ENCODE data around the gene ULBP2.
"Not testable (repeated sequence)": the region's sequence is repeated elsewhere in the genome, so short reads cannot be mapped to it uniquely, and the experiment has no call there.

Gene ULBP2

DNA sequence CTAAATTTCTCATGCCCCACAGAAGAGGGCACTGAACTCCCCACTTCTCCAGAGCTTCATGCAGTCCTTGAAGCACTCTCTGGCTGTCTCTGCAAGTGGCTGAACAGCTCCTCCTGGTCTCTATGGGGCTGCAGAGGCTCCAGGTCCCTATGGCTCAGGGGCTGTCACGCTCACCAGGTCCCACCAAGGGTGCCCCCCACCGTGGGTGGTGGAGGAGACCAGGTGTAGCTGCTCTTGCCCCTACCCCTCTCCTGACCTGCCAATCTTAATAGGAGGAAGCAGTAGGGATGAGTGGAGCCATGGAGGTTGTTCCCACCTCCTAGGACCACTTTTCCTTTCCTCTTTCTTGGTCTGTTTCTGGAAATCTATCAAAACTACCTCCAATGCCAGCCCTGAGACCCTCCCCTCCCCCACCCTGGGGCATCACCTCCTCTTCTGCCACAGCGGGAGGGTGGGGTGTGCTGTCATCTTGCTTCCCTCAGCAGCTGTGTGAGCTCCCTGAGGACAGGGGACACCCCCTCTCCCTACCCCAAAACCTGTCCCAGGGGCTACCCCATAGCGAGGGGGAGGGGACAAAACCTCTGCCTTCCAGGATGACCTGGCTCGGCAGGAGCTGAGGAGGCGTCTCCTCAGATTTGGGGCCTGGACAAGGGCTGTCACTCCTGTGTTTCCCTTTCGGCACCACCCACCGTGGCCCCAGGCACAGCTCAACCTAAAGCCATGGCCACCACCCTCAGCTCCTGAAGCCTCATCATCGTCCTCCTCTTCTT, 31.9 kb upstream of the ULBP2 start:
- DNase-seq (ENCODE audit: low spot score), result no peak

DNA sequence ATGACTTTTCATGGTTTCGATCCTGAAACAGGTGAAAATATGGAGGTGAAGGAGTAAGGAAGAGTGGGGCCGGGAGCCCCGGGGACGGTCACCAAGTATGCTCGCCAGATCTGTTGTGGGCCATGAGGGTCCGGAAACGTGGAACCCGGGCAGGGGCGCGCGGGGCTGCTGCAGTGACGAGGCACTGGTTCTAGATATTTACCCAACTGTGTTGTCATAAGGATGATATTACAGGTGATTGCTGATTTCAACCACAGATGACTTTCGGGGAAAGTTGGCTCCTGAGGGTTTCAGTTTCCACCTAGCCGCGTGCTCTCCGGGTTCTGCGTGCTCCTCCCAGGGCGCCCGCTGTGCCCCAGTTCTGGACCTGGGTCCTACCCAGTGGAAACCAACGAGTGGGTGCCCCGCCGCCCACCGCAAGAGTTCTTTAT, 31.1 kb upstream of the ULBP2 start:
- no peak for DNase-seq (ENCODE audit: low spot score)

DNA sequence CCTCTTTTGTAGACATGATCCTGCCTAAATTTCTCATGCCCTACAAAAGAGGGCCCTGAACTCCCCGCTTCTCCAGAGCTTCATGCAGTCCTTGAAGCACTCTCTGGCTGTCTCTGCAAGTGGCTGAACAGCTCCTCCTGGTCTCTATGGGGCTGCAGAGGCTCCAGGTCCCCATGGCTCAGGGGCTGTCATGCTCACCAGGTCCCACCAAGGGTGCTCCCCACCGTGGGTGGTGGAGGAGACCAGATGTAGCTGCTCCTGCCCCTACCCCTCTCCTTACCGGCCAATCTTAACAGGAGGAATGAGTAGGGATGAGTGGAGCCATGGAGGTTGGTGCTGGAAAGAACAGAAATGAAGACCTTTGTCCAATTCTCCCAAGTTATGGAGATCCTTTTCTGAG, 29.1 kb upstream of the ULBP2 start:
- not testable (repeated sequence) for DNase-seq (ENCODE audit: low spot score)

DNA sequence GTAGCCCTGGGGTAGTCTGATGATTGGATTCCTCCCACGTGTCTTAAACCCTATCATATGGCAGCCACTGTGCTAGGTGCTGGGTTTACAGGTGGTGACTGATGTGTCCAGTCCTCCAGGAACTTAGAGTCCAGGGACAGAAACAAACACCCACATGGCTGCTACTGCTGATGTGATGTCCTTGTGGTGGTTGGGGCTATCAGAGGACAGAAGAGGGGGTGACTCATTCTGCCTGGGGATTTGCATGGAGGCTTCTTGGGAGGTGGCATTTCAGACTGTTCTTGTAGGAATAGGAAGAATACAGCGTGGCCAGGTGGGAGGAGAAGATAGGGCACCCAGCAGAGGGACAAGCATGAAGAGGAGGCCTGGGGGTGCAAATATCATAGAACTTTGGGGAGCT, 28.7 kb upstream of the ULBP2 start:
- DNase-seq (ENCODE audit: low spot score), result no peak

DNA sequence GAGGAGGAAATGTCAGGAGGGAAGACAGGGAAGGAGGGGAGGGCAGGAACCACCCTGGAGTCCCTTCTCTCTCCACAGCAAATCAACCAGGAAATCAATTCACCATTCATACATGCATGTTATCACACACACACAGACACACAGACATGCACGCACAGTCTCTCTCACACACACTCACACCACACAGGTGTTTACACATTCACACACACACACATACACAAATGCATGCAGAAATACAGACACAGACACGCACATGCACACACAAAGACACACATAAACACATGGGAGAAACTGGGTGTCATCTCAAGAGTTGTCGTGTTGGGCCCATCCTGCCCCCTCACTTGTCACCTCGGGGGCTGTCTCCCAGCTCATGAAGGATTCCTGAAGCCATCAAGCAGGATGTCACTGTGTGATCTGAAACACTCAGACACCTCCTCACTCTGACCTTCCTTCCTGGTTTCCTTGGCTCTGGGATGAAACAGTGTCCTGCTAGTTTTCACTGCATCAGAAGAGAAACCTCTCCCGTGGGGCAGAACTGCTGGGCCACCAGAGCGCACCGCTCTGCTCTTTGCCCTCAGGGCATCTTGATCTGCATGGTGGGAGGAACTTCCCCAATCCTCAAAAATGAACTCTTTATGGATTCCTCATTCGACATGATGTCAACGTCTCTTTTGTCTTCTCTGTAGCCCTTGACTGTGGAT, 28.1 kb upstream of the ULBP2 start:
- no peak for DNase-seq (ENCODE audit: low spot score)

DNA sequence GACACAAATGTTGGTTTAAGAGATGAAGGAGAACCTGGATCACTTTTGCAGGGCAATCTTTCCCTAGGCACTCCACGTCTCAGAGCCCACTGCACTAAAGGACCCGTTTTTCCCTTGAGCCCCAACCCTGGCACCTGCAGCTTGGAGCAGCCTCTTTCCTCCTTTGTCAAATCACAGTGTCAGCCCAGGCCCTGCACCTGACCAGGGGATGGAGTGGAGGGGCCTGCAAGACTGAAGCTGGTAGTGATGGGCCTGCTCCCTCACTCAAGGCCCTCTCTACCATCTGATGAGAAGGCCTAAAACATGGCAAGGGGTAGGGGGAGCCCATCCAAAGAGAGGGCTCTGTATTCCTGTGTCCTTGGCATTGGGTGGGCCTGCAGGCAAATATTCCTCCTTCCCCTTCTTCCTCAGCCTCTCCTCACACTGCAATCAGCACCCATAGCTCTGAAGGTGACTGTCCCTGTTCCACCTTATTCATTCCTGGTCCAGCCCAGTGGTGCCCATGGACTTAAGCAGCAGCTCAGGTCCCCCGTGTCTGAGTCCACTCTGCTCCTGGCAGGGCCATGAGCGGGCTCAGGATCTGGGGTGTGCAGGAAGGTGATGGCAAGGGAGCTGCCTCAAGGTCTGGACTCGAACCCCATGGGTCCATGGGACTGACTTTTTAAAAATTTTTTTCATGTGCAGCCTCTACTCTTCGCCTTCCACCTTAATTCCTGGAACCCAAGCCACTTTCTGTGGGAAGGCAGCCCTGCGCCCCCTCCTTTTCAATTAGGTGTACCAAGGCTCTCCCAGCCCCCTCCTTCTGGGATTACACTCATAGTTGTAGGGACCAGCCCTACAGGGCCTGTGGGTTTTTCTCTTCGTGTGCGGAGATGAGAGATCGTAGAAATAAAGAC, 25.6 kb upstream of the ULBP2 start:
- DNase-seq (ENCODE audit: low spot score), result no peak

DNA sequence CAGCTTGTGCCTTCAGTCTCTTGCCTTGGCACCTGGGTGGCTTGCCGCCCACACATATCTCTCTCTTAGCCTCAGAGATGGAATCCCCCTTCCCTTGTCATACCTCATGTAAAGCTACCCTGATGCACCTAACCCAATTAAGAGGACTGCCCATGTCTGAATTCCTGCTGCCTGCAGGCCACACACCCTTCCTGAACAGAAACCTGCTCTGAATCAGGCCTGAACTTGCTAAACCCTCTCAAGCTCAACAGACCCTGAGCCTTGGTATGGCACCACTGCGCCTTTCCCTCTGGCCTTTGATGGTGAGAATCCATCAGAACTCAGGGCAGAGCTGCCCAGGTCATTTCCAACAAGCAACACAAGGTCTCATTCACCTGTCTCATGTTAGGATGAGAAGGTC, 24.1 kb upstream of the ULBP2 start:
- no peak for DNase-seq (ENCODE audit: low spot score)

DNA sequence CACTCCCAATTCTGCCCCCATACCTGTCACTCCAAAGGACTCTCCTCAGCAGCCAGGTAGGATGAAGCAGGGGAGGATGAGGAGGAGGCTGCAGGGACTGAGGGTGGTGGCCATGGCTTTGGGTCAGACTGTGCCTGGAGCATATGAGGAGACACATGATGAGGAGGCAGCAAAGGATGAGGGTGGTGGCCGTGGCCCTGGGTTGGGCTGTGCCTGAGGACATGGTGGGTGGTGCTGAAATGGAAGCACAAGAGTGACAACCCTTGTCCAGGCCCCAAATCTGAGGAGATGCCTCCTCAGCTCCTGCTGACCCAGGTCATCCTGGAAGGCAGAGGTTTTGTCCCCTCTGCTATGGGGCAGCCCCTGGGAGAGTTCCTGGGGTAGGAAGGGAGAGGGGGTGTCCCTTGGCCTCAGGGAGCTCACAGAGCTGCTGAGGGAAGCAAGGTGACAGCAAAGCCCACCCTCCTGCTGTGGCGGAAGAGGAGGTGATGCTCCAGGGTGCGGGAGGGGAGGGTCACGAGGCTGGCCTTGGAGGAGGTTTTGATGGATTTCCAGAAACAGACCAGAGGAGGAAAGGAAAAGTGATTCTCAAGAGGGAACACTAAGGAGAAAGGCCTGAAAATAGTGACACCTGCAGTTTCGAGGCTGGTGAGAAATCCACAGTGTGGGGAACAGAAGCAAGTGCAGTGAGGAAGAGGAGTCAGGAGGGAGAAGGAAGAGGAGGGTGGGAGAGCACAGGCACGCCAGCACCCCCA, 23.5 kb upstream of the ULBP2 start:
- DNase-seq (ENCODE audit: low spot score), result no peak

DNA sequence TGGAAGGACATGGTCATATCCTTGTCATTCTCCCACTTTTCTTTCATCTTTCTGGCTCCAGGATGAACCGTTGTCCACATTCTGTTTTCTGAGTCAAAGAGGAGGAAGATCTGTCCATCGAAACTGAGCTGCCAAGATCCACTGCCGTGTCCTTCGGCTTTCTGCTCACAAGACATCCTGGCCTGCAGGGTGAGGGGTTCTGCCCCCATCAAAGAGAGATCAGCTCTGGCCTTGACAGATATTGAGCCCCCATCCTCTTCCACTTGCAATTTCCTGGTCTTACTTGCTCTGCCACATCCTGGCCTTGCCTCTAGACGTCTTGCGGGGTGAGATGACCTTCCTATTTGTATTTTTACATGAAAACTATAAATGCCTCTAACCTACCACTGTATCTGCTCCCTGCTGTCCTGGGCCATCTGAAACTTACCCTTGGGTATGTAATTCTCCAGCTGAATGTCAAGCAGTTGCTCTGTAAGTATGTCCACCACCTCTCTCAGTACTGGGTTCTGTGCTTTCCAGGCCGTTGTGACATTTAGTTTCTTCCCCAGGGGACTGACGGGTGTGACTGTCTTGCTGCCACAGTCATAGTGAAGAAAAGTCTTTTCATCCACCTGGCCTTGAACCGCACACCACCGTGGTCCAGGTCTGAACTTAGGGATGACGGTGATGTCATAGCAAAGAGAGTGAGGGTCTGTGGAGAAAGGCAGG, 22.5 kb upstream of the ULBP2 start:
- not testable (repeated sequence) for DNase-seq (ENCODE audit: low spot score)

DNA sequence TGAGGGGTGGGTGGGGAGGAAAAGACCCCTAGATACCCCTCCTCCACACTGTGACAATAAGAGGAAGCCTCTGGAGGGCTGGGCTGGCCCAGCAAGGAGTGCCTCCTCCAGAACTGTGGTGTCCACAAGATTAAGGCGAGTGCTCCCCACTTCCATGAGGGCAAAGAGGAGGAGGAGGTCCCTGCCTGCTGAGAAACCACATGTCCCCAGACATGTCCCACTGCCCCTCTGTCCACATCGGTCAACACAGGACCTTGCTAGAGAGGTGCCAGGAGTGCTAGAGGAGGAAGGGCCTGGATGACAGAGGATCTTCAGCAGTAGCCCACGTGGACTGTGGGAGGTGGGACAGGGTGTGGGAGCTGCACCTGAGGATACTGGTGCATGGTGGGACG, 22.0 kb upstream of the ULBP2 start:
- no peak for DNase-seq (ENCODE audit: low spot score)

DNA sequence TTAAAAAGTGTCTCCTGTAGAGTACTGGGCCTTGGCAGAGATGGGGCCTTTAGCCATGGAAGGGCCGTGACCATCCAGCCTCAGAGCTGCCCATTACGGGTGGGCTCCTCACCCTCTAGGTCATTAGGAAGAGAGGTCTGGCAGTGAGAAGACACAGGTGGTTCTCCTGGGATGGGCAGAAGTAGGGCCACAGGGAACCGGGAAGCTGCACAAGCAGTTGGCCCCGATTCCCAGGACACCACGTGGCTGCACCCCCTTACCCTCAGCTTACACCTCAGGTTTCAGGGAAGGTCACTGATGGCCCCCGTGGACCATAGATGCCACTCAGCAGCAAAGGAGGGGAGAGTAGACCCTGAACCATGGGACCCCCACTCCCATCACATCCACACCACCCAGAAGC, 20.5 kb upstream of the ULBP2 start:
- no peak for DNase-seq (ENCODE audit: low spot score)

DNA sequence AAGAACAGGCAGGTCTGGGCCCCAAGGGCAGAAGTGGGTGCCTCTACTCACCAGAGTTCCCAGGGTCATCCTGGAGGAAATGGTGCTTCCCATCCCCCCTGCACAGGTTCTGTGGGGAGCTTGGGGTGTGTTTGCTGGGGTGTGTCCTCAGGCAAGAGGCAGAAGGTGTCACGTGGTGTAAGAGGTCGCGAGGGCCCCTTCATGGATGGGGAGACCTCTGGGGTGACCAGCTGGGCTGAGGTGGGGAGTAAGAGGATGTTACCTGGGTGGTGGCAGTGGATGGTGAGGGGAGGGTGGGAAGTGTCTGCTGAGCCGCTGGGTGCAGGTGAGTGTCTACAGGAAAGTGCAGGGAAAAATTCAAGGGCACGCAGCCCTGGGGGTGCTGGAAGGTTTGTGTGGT, 19.7 kb upstream of the ULBP2 start:
- DNase-seq (ENCODE audit: low spot score), result not testable (repeated sequence)

DNA sequence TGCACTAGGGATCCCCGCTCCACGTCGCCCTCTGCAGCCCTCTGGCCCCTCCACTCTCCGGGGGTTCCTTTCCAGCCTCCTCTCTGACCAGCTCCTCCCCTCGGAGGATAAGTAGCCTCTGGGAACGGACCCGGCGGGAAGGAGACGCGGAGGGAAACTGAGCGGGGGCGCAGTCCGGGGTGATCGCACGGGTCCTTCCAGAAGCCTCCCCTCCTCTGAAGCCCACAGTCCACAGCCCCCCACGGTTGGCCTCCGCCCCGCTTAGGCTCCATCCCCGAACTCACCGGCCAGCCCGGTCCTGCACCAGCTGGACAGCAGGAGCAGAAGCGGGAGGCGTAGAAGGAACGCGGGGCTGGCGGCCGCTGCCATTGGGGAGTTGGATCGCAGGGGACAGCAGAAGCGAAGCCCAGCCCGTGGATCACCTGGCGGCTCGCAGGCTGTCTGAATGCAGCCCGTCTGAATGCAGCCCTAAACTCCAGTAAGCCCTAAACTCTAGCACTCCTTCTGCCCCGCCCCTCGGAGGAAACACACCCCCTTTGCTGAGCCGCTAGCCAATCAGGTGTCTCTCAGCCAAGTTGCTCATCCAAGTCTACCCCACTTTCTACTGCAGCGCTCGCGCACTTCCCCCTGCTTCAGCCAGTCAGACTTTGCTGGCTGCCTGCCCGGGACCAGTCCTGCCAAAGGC, 19.0 kb upstream of the ULBP2 start, which contains the start of gene RAET1G:
Gene RAET1G, minus strand, starts transcription at position 480 of the 685 bp plus-strand sequence. Its CDS starts 111 bp downstream, at position 369.
- DNase-seq (ENCODE audit: low spot score), result peak; percentile 85

DNA sequence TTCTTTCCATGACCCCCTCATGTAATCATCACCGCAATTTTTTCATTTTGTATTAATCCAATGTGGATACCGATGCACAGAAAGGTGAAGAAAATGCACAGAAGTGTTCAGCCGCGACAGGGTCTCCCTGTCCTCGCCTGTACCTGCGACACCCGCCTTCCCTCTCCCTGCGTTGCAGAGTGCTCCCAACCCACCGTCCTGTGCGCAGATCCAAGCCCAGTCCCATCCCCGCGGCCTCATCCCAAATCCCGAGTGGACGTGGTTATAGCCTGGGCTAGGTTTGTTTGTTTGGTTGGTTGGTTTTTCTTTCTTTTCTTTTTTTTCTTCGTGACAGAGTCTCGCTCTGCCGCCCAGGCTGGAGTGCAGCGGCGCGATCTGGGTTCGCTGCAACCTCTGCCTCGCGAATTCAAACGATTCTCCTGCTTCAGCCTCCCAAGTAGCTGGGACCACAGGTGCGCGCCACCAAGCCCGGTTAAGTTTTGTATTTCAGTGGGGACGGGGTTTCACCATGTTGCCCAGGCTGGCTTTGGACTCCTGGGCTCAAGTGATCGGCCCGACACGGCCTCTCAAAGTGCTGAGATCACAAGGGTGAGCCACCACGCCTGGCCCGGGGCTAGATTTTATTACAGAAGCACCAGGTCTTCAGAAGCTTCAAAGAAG, 18.4 kb upstream of the ULBP2 start:
- no peak for DNase-seq (ENCODE audit: low spot score)

DNA sequence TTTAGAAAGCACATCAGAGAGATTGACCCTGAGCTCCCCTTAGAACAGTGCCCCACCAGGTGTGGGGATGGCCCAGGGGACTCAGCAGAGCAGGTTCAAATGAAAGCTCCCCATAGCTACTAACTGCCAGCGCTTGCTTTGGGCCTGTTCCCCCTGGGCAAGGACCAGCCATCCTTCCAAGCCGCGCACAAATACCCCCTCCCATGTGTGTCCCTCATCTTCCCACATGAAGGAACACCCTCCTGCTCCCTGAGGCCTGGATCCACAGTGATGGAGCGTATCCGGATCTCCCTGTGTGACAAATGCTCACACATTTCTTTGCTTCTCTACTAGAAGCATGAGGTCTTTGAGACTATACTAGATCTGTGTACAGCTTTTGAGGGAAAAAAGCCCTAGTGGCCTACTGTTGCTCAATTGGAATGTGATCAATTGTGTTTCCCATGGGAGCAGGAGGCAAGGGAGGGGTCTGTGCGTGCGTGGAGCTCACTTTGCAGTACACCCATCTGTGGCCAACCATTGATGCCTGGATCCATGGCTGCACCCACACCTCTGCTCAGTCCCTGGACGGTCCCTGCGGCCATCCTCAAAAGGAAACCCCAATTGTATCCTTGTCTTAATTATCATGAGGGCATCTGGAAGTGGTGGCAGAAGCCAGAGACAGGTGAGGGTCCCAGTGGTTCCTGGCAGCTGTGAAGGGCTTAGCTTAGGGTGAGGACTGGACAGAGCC, 17.4 kb upstream of the ULBP2 start:
- DNase-seq (ENCODE audit: low spot score), result no peak

DNA sequence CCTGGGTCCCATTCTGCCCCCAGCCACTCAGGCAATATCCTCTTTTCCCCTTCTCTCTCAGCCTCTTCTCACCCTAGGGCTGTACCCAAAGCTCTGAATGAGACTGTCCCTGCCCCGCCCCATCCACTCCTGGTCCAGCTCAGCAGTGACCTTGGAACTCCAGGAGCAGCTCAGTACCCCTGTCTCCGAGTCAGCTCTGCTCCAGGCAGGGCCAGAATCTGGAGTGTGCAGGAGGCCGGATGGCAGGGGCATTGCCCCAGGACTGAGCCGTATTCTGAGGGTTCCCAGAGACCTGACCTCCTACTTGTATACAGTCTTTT, 16.9 kb upstream of the ULBP2 start:
- no peak for DNase-seq (ENCODE audit: low spot score)

DNA sequence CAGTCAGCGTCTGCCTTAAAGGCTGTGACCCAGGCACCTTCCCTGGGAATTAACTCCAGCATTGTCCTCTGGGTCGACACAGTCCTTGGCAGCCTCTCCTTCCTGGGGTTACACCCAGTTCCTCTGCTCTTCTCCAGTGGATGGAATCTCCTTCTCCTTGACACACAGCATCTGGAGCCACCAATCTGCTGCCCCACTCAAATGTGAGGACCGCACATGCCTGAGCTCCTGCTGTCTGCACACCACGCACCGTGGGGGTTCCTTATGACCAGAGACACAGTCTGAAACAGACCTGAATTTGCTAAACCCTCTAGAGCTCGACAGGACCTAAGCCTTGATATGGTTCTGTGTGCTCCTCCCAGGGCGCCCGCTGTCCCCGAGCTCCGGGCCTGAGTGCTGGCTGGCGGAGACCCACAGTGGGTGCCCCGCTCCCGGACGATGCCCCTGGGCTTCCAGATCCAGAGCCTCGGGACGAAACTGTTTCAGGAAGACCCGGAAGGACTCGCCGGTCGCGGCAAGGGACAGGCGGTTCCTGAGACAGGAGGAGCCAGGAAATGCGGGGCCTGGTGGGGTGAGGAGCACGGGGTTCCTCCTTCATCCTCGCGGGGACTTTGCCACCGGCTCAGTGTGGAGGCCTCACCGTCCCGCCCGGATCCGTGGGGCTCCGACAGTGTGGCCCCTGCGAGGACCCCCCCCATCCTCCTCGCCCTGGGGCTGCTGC, 16.4 kb upstream of the ULBP2 start:
- no peak for DNase-seq (ENCODE audit: low spot score)

DNA sequence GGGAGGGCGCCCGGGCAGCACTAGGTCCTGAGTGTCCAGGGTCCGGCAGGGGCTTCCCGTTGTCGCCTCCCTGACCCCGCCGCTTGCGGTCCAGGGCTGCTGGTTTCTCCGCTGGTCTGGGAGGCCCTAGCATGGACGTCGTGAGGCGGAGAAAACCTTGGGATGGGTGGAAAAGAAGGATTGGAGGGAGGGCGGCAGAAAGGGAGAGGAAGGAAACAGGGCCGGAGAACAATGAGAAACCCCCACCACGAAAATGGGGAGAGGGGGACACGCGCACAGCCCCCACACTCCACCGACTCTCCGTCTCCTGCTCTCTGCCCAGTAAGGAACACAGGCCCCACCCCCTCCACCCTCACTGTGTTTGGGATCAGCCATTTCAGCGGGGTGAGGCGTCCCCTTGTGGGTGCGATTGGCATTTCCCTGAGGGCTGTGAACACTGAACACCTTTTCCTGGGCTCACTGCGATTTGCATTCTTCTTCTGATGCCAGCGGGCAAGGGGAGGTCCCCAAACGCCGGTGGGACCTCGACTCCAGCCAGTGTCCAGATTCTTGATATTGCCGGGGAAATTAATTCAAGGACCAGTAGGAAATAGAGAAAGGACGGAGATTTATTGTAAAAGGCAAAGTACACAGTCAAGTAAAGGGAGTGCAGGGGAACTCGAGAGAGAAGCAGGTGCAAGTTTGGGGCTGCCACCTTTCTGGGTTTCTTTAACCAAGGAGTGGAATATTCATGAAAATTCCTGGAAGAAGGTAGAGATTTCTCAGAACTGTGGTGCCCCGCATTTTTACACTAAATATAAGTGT, 15.6 kb upstream of the ULBP2 start:
- DNase-seq (ENCODE audit: low spot score), result peak; percentile 64
